Measurements from ENCODE around the gene HOMER2. TPM values are rescaled to one million over a fixed set of nuclear protein-coding genes. Genes with fewer than 3 reads are reported as not detected.

Gene HOMER2
- total RNA-seq, 2 experiments from 2014 or later, result 3.1 to 3.3 TPM

- no peaks in the 10 kb centered on the region for H3K9me3 Mint-ChIP-seq
- H3K4me3 Mint-ChIP-seq, result peak overlapping the region; percentile 88
- peaks cover 28% of the 10 kb centered on the region for H3K36me3 Mint-ChIP-seq
- peaks cover 28% of the 10 kb centered on the region for H3K4me1 Mint-ChIP-seq
- DNase-seq, result peak; percentile 47
- H3K27me3 Mint-ChIP-seq, result no peaks in the 10 kb centered on the region
- peak overlapping the region; percentile 95 for H3K27ac Mint-ChIP-seq
Observed at GRCh38 chr15:82810061-82810889, 142.2 kb downstream of the HOMER2 start.

- peaks cover 23% of the 10 kb centered on the region for H3K36me3 Mint-ChIP-seq
- H3K27ac Mint-ChIP-seq, result peak within 1 kb of the TSS; percentile 95
- peaks cover 25% of the 10 kb centered on the region for H3K4me1 Mint-ChIP-seq
- H3K4me3 Mint-ChIP-seq, result peak within 1 kb of the TSS; percentile 88
- no peaks in the 10 kb centered on the region for H3K9me3 Mint-ChIP-seq
- H3K27me3 Mint-ChIP-seq, result no peaks in the 10 kb centered on the region
- peak; percentile 96 for DNase-seq
Observed at GRCh38 chr15:82809308-82810060, 143.0 kb downstream of the HOMER2 start, which contains the start of gene WHAMM. WHAMM (plus strand) TSS chr15:82809628; CDS start chr15:82809727, 99 bp downstream.

GRCh38 chr15:82808634-82809041, 143.9 kb downstream of the HOMER2 start:
- Mint-ChIP-seq H3K9me3 (no peaks in the 10 kb centered on the region), H3K36me3 (peaks cover 15% of the 10 kb centered on the region), H3K27ac (peak overlapping the region; percentile 84), H3K4me3 (peak overlapping the region; percentile 71), H3K27me3 (peaks cover 2% of the 10 kb centered on the region), H3K4me1 (peaks cover 22% of the 10 kb centered on the region)
- no peak for DNase-seq

- Mint-ChIP-seq H3K36me3 (peaks cover 14% of the 10 kb centered on the region), H3K4me1 (peaks cover 22% of the 10 kb centered on the region), H3K27me3 (peaks cover 4% of the 10 kb centered on the region), H3K9me3 (no peaks in the 10 kb centered on the region), H3K4me3 (no peak overlapping the region), H3K27ac (peak overlapping the region; percentile 84)
- no peak for DNase-seq
Observed at GRCh38 chr15:82807920-82808633, 144.4 kb downstream of the HOMER2 start.

- H3K4me1 Mint-ChIP-seq, result peaks cover 12% of the 10 kb centered on the region
- no peak within 1 kb of the TSS for H3K27ac Mint-ChIP-seq
- DNase-seq, result no peak
- peaks cover 8% of the 10 kb centered on the region for H3K27me3 Mint-ChIP-seq
- no peaks in the 10 kb centered on the region for H3K36me3 Mint-ChIP-seq
- H3K9me3 Mint-ChIP-seq, result no peaks in the 10 kb centered on the region
- H3K4me3 Mint-ChIP-seq, result no peak within 1 kb of the TSS
Observed at GRCh38 chr15:82805994-82806406, 146.5 kb downstream of the HOMER2 start, which contains the start of gene FSD2. FSD2 (minus strand) TSS chr15:82806069; CDS start chr15:82787390, 18,679 bp downstream.

- no peaks in the 10 kb centered on the region for H3K9me3 Mint-ChIP-seq
- H3K4me1 Mint-ChIP-seq, result peaks cover 12% of the 10 kb centered on the region
- no peak overlapping the region for H3K4me3 Mint-ChIP-seq
- H3K36me3 Mint-ChIP-seq, result no peaks in the 10 kb centered on the region
- no peak for DNase-seq
- H3K27me3 Mint-ChIP-seq, result peaks cover 16% of the 10 kb centered on the region
- H3K27ac Mint-ChIP-seq, result no peak overlapping the region
Observed at GRCh38 chr15:82804575-82804949, 148.0 kb downstream of the HOMER2 start.

- Mint-ChIP-seq H3K9me3 (no peaks in the 10 kb centered on the region), H3K4me3 (no peak overlapping the region), H3K27ac (no peak overlapping the region), H3K4me1 (peaks cover 8% of the 10 kb centered on the region), H3K36me3 (no peaks in the 10 kb centered on the region), H3K27me3 (peaks cover 22% of the 10 kb centered on the region)
- DNase-seq, result no peak
Observed at GRCh38 chr15:82803793-82804574, 148.5 kb downstream of the HOMER2 start.

- Mint-ChIP-seq H3K27me3 (peaks cover 24% of the 10 kb centered on the region), H3K4me3 (no peak overlapping the region), H3K36me3 (no peaks in the 10 kb centered on the region), H3K27ac (no peak overlapping the region), H3K4me1 (no peaks in the 10 kb centered on the region), H3K9me3 (no peaks in the 10 kb centered on the region)
- no peak for DNase-seq
Observed at GRCh38 chr15:82802497-82802896, 150.0 kb downstream of the HOMER2 start.

- peaks cover 31% of the 10 kb centered on the region for H3K27me3 Mint-ChIP-seq
- peaks cover 3% of the 10 kb centered on the region for H3K9me3 Mint-ChIP-seq
- H3K4me3 Mint-ChIP-seq, result no peak overlapping the region
- no peak overlapping the region for H3K27ac Mint-ChIP-seq
- H3K36me3 Mint-ChIP-seq, result no peaks in the 10 kb centered on the region
- DNase-seq, result no peak
- no peaks in the 10 kb centered on the region for H3K4me1 Mint-ChIP-seq
Observed at GRCh38 chr15:82799183-82799841, 153.2 kb downstream of the HOMER2 start.

Other genes starting within 250 kb of the HOMER2 start
- under 1 TPM; 0.10 to 0.30 TPM for gene AP3B2, start 242.8 kb downstream of the HOMER2 start, total RNA-seq
- not detected for gene FSD2, start 146.7 kb downstream of the HOMER2 start, total RNA-seq
- gene WHAMM, start 143.1 kb downstream of the HOMER2 start, total RNA-seq, result 1 to 10 TPM; 6.5 to 7.6 TPM
- 10 to 100 TPM; 24.9 to 28.4 TPM for gene RAMAC, start 33.5 kb upstream of the HOMER2 start, total RNA-seq
- gene C15orf40, start 58.9 kb upstream of the HOMER2 start, total RNA-seq, result 10 to 100 TPM; 27.1 to 30.2 TPM
- 10 to 100 TPM; 62.4 to 63.3 TPM for gene BTBD1, start 114.5 kb upstream of the HOMER2 start, total RNA-seq
- gene TM6SF1, start 154.9 kb upstream of the HOMER2 start, total RNA-seq, result 1 to 10 TPM; 1.6 TPM

All from activated naive CD8-positive, alpha-beta T cell treated with anti-CD3 and anti-CD28 coated beads for 36 hours (primary cell).